GM12878 (cell line): Measurements from ENCODE around the gene POLR3K. TPM values are rescaled to one million over a fixed set of nuclear protein-coding genes. Genes with fewer than 3 reads are reported as not detected.

Source experiments
- CHD2 ChIP-seq: IDR thresholded peaks from 2 replicates; pipeline ENCODE4 v1.6.1; 2011; ENCODE audit warnings: low read depth, low read length, improper control_type of control experiment, borderline replicate concordance
- ELK1 ChIP-seq: IDR thresholded peaks from 2 replicates; pipeline ENCODE4 v1.6.1; 2012; ENCODE audit warnings: low read depth, low read length, improper control_type of control experiment
- GATAD2B ChIP-seq: fragments of 450-650 bp; conservative IDR thresholded peaks from 2 replicates; pipeline ENCODE4 v1.6.1; 2017; ENCODE audit warnings: low read depth, mild to moderate bottlenecking, moderate library complexity
- JUNB ChIP-seq: IDR thresholded peaks from 2 replicates; pipeline ENCODE4 v1.6.1; 2016; ENCODE audit warnings: antibody characterized with exemption, mild to moderate bottlenecking
- NKRF ChIP-seq: fragments of 450-650 bp; conservative IDR thresholded peaks from 2 replicates; pipeline ENCODE4 v1.6.1; 2017; ENCODE audit warnings: mild to moderate bottlenecking, moderate library complexity
- RB1 ChIP-seq: fragments of 450-650 bp; formaldehyde crosslinking; IDR thresholded peaks from 2 replicates; pipeline ENCODE4 v1.6.1; 2017; ENCODE audit warnings: mild to moderate bottlenecking, borderline replicate concordance
- RUNX3 ChIP-seq: IDR thresholded peaks from 2 replicates; pipeline ENCODE4 v1.6.1; 2012; ENCODE audit warnings: low read length, inconsistent platforms
- SP1 ChIP-seq: IDR thresholded peaks from one replicate; pipeline ENCODE4 v1.6.1; 2011; ENCODE audit warnings: low read depth, low read length
- SREBF2 ChIP-seq: IDR thresholded peaks from 2 replicates; pipeline ENCODE4 v1.6.1; 2012; ENCODE audit warnings: mild to moderate bottlenecking, low read length
- STAT3 ChIP-seq: IDR thresholded peaks from 2 replicates; pipeline ENCODE4 v1.6.1; 2011; ENCODE audit warnings: low read depth, low read length, improper control_type of control experiment
- TAF1 ChIP-seq: IDR thresholded peaks from 2 replicates; pipeline ENCODE4 v1.6.1; 2011; ENCODE audit warnings: mild to moderate bottlenecking, low read depth, low read length, borderline replicate concordance
- TCF3 ChIP-seq: IDR thresholded peaks from 2 replicates; pipeline ENCODE4 v1.6.1; 2012; ENCODE audit warnings: low read depth, mild to moderate bottlenecking, low read length, borderline replicate concordance; ENCODE audit not compliant: insufficient read depth
- YY1 ChIP-seq: IDR thresholded peaks from 2 replicates; pipeline ENCODE4 v1.6.1; 2011; ENCODE audit warnings: low read depth, mild to moderate bottlenecking, low read length
- polyA plus RNA-seq, 11 experiments: library from polyadenylated mRNA; depleted of rRNA in 4 of 11; unstranded in 6 of 11; stranded (reverse) in 5 of 11; fragments of >200 nt; fragmentation: Nextera tagmentation in 4 of 11; fragmentation: Illumina TruSeq in 1 of 11; extraction: Ambion mirVana in 4 of 11; extraction: Trizol in 1 of 11; gene quantifications; 1 replicate in 1 of 11; 2 replicates in 10 of 11; pipeline versions ENCODE4 v1.2.1 to v1.2.3, GENCODE V29; 2011 to 2016; ENCODE audit warnings: inconsistent platforms in 2 of 11, missing spikeins in 2 of 11, low read depth in 1 of 11
- total RNA-seq, 4 experiments: library from RNA; depleted of rRNA in 3 of 4; stranded (reverse); fragments of >200 nt in 3 of 4; fragmentation: Illumina TruSeq in 1 of 4; extraction: Trizol in 1 of 4; gene quantifications; 2 replicates each; pipeline versions ENCODE4 v1.2.1 to v1.2.3, GENCODE V29; 2013 to 2021
- TF ChIP-seq, protein P1 (sequence below): fragments of 450-650 bp; IDR thresholded peaks from 2 replicates; pipeline ENCODE4 v1.6.1; 2016; ENCODE audit warnings: mild to moderate bottlenecking
- TF ChIP-seq, protein P2 (sequence below): IDR thresholded peaks from 2 replicates; pipeline ENCODE4 v1.6.1; 2012; ENCODE audit warnings: improper control_type of control experiment, low read depth, low read length; ENCODE audit not compliant: insufficient replicate concordance
- TF ChIP-seq, protein P3 (sequence below): fragments of 450-650 bp; IDR thresholded peaks from 2 replicates; pipeline ENCODE4 v1.6.1; 2016; ENCODE audit warnings: mild to moderate bottlenecking
- TF ChIP-seq, protein P4 (sequence below): IDR thresholded peaks from 2 replicates; pipeline ENCODE4 v1.6.1; 2012; ENCODE audit warnings: low read depth, low read length, improper control_type of control experiment

POLR3K gene
- total and polyA plus RNA-seq, 10 of the 15 experiments (the other 5 are each of a cell fraction or from before 2014, with no cell fraction given) = 25.3 to 222 (median 64.0) TPM

DNA sequence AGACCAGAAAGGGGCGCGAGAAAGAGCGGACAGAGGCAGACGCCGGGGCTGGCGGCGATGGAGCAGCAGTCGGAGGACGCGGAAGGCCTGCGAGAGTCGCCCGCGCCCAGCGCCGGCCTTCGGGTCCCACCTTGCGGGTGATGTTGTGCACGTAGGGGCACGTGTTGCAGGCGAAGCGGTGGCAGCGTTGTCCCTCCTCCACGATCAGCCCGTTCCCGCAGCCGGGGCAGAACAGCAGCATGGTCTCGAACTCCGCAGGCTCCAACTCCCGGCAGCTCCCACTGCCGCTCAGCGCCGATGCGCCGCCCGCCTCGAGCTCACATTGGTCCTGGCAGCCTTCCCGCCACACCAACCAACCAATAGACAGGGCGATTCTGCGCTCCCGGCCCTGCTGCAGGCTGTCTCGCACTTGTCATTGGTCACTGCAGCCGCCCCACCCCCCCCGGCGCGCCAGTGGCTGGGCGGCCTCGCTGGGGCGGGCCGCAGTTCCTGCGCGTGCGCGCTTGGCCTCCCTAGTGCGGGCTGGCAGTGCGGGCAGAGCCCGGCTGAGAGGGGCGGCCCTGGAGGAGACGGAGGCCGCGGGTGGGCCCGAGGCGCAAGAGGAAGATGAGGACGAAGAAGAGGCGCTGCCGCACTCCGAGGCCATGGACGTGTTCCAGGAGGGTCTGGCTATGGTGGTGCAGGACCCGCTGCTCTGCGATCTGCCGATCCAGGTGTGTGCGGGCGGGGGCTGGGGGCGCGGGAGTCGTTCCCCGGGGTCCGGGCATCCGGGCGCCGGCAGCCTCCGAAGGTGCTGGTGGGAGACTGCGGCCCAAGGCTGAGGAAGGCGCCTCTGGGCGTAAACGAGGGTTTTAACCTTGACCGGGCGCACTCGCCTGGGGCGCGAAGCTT lies at the start of gene POLR3K, which contains the start of gene SNRNP25 (continued):
- TF ChIP-seq NKRF (peak; percentile 90), GATAD2B (peak; percentile 56), TAF1 (peak; percentile 70; the same call in 1 of the 2 replicates), ELK1 (peak; percentile 32; the same call in 1 of the 2 replicates), JUNB (no peak), RUNX3 (no peak), YY1 (no peak), STAT3 (no peak), SREBF2 (peak; percentile 34; the same call in 1 of the 2 replicates), RB1 (peak; percentile 90; the same call in 1 of the 2 replicates), CHD2 (peak; percentile 97), TCF3 (no peak), SP1 (peak; percentile 99)
- TF ChIP-seq, protein P1, sequence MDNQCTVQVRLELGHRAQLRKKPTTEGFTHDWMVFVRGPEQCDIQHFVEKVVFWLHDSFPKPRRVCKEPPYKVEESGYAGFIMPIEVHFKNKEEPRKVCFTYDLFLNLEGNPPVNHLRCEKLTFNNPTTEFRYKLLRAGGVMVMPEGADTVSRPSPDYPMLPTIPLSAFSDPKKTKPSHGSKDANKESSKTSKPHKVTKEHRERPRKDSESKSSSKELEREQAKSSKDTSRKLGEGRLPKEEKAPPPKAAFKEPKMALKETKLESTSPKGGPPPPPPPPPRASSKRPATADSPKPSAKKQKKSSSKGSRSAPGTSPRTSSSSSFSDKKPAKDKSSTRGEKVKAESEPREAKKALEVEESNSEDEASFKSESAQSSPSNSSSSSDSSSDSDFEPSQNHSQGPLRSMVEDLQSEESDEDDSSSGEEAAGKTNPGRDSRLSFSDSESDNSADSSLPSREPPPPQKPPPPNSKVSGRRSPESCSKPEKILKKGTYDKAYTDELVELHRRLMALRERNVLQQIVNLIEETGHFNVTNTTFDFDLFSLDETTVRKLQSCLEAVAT = 0 out of 2 replicates have a peak, but pooled peaks have one; percentile 13
- TF ChIP-seq, protein P2, sequence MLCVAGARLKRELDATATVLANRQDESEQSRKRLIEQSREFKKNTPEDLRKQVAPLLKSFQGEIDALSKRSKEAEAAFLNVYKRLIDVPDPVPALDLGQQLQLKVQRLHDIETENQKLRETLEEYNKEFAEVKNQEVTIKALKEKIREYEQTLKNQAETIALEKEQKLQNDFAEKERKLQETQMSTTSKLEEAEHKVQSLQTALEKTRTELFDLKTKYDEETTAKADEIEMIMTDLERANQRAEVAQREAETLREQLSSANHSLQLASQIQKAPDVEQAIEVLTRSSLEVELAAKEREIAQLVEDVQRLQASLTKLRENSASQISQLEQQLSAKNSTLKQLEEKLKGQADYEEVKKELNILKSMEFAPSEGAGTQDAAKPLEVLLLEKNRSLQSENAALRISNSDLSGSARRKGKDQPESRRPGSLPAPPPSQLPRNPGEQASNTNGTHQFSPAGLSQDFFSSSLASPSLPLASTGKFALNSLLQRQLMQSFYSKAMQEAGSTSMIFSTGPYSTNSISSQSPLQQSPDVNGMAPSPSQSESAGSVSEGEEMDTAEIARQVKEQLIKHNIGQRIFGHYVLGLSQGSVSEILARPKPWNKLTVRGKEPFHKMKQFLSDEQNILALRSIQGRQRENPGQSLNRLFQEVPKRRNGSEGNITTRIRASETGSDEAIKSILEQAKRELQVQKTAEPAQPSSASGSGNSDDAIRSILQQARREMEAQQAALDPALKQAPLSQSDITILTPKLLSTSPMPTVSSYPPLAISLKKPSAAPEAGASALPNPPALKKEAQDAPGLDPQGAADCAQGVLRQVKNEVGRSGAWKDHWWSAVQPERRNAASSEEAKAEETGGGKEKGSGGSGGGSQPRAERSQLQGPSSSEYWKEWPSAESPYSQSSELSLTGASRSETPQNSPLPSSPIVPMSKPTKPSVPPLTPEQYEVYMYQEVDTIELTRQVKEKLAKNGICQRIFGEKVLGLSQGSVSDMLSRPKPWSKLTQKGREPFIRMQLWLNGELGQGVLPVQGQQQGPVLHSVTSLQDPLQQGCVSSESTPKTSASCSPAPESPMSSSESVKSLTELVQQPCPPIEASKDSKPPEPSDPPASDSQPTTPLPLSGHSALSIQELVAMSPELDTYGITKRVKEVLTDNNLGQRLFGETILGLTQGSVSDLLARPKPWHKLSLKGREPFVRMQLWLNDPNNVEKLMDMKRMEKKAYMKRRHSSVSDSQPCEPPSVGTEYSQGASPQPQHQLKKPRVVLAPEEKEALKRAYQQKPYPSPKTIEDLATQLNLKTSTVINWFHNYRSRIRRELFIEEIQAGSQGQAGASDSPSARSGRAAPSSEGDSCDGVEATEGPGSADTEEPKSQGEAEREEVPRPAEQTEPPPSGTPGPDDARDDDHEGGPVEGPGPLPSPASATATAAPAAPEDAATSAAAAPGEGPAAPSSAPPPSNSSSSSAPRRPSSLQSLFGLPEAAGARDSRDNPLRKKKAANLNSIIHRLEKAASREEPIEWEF = no peak
- TF ChIP-seq, protein P3, sequence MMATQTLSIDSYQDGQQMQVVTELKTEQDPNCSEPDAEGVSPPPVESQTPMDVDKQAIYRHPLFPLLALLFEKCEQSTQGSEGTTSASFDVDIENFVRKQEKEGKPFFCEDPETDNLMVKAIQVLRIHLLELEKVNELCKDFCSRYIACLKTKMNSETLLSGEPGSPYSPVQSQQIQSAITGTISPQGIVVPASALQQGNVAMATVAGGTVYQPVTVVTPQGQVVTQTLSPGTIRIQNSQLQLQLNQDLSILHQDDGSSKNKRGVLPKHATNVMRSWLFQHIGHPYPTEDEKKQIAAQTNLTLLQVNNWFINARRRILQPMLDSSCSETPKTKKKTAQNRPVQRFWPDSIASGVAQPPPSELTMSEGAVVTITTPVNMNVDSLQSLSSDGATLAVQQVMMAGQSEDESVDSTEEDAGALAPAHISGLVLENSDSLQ = peak; percentile 97
- TF ChIP-seq, protein P4, sequence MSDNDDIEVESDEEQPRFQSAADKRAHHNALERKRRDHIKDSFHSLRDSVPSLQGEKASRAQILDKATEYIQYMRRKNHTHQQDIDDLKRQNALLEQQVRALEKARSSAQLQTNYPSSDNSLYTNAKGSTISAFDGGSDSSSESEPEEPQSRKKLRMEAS = peak; percentile 26; the same call in 1 of the 2 replicates
